Measurements from ENCODE around the gene SERPINB8.

DNA sequence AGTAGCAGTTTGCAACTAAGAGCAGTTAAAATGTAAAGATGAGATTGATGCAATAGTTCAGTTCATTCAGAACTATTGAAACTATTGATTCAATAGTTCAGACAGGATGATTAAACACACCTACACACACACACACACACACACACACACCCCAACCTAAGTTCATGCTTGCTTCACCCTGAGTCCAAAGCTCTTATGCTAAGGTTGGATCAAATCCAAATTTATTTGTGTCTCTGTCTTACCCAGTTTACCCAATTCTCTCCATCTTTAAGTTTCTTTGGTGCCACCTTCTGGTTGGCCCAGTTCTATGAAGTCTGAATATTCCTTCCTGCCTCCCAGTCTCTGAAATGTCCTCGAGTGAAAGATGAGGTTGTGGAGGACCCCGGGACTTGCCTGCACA, 5.1 kb downstream of the SERPINB8 start:
- TF ChIP-seq, protein P1, sequence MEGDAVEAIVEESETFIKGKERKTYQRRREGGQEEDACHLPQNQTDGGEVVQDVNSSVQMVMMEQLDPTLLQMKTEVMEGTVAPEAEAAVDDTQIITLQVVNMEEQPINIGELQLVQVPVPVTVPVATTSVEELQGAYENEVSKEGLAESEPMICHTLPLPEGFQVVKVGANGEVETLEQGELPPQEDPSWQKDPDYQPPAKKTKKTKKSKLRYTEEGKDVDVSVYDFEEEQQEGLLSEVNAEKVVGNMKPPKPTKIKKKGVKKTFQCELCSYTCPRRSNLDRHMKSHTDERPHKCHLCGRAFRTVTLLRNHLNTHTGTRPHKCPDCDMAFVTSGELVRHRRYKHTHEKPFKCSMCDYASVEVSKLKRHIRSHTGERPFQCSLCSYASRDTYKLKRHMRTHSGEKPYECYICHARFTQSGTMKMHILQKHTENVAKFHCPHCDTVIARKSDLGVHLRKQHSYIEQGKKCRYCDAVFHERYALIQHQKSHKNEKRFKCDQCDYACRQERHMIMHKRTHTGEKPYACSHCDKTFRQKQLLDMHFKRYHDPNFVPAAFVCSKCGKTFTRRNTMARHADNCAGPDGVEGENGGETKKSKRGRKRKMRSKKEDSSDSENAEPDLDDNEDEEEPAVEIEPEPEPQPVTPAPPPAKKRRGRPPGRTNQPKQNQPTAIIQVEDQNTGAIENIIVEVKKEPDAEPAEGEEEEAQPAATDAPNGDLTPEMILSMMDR (IDR thresholded peaks at IDR 0.05; ENCODE audit: insufficient read depth, low read depth, low read length), result peak; percentile 34
- no peak for TF ChIP-seq EZH2 (IDR thresholded peaks at IDR 0.05; ENCODE audit: insufficient read depth, low read length)
